GM20000 (cell line): ENCODE results near the gene PRDM8.

Source experiments
- DNase-seq: peaks from one replicate; pipeline ENCODE4 v3.0.0; 2012; ENCODE audit warnings: low spot score
- CTCF ChIP-seq: IDR thresholded peaks from 2 replicates; pipeline ENCODE4 v1.5.1; 2012; ENCODE audit warnings: mild to moderate bottlenecking, control low read depth; ENCODE audit errors: extremely low read depth, missing control alignments

PRDM8 gene

DNA sequence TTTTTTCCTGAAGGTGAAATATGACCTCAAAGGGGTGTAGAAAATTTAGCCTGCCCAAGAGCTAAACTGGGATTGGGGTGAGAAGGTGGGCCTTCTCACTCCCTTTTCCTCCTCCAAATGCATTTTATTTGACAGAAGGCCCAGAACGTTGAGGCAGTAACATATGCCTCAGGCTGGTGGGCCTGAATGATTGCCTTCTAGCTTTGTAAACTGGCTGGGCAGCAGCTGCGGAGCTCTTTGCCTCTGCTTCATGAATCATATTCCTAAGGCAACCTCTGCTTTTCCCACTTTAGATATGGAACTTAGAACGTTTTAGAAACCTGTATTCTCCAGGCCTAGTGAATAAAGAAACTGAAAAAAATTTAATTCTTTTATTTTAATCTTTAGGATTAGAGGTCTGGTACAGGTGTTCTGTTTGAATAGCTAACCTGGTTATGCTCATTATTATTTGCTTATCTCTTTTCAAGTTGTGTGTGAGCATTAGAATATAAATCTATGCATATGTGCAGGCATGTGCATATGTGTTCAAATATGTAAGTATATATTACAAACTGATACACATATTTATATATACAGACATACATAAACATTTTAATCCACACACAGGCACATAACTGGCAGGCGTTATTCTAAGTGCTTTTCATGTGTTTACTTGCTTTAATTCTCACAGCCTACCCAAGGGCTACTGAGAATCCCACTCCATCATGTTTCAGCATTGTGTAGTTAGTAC is 11.5 kb downstream of the PRDM8 start:
- TF ChIP-seq CTCF = no peak
- no peak for DNase-seq

DNA sequence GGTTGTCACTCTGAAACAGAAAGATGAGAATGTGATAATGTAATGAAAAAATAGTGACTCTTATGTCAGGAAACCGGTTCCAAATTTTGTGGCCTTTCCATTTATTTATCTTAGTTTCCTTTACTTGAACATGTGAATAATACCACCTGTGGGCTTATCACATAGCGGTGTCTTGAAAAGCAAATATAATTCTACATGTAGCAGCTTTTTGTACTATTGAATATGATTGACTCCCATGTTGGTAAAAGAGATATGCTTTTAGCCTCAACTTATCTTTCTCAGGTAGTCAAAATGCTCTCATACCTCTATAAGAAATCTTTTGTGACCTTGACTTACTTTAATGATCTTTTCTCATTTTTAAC is 12.0 kb downstream of the PRDM8 start:
- no peak for TF ChIP-seq CTCF

GRCh38 chr4:80210549-80210948 is 13.2 kb downstream of the PRDM8 start:
- no peak for TF ChIP-seq CTCF

More for the DNA sequence above, 12.0 kb downstream of the PRDM8 start:
- no peak for DNase-seq

GRCh38 chr4:80213117-80213815 is 16.0 kb downstream of the PRDM8 start:
- DNase-seq = no peak
- TF ChIP-seq CTCF = no peak

More at GRCh38 chr4:80210549-80210948, 13.2 kb downstream of the PRDM8 start:
- no peak for DNase-seq

DNA sequence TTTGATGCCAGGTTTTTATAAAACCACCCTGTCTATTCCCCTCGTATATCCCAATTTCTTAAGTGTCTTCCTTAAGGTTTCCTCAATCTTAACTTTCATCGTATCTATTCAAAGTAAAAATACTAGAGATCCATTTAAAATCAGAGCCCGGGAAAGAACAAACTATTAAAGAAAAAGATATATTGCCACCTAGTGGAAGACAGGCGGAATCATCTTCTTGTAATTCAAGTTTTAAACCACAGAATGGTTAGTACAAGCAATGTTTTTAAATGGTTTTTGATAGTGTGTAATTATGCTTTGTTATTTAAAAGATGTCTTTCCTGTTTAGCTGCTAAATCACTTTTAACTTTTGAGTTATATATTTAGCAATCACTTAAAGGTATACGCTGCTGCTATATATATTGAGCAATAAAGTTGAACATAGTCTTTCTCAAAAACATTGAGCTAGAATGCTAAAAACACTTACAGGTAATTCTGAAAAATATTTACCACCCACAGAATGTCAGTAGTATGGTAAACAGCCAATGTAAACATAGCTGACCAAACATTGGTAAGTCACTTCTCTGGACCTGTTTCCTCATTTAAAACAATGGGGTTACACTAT is 18.2 kb downstream of the PRDM8 start:
- DNase-seq = peak; percentile 51
- TF ChIP-seq CTCF = peak; percentile 9

DNA sequence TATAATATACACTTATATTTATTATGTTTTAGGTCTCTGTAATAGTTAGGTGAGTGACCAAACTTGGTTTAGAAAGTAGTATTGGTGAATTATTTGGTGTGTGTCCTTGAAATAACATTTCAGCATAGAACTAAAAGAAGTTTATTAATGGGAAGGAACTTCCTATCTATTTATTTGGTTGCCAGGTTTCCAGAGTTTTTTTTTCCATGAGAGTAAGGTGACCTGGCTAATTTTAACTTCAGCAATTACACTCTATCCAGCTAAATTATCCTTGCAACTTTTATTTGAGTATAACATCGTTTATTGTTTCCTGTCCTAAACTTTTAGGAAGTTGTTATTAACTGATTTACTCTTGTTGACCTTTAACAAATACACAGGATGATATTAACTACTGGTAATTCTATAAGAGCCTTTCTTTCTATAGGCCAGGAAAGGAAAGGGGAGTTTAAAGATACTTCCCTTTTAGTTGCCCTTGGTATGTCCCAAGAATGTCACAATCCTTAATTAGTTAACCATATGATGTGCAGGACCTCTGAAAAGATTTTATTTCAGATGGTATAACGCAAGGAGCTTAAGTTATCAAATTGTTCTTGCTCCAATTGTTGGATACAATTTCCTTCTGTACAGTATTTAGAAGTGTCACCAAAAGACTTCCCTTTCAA is 18.9 kb downstream of the PRDM8 start:
- no peak for DNase-seq
- no peak for TF ChIP-seq CTCF
